ENCODE measurements around the gene FPR1.
A peak's percentile ranks its signal among the peaks of the same experiment; 100 is the strongest.
"Not testable (repeated sequence)": the region's sequence is repeated elsewhere in the genome, so short reads cannot be mapped to it uniquely, and the experiment has no call there.

FPR1 gene

GRCh38 chr19:51779703-51780102 is 28.0 kb upstream of the FPR1 start:
- no peak for DNase-seq (ENCODE audit: low read depth in 2 of 2)

- no peak for DNase-seq (ENCODE audit: low read depth in 2 of 2)
Measured at GRCh38 chr19:51779181-51779580, 27.5 kb upstream of the FPR1 start.

GRCh38 chr19:51777570-51778462 is 26.1 kb upstream of the FPR1 start:
- peak; percentile 21 to 32 for DNase-seq (ENCODE audit: low read depth in 2 of 2)

DNA sequence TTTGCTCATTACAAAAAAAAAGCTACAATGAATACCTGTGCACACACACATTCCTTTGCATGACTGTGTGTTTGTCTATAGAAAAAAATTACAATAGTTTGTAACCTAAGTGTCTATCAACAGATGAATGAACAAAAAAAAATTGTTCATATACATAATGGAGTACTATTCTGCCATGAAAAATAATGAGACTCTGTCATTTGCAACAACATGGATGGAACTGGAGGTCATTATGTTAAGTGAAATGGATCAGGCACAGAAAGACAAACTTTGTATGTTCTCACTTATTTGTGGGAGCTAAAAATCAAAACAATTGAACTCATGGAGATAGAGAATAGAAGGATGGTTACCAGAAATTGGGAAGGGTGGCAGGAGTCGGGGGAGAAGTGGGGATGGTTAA is 24.9 kb upstream of the FPR1 start:
- not testable (repeated sequence) for DNase-seq (ENCODE audit: low read depth in 2 of 2)

GRCh38 chr19:51772977-51773376 is 21.3 kb upstream of the FPR1 start:
- no peak for DNase-seq (ENCODE audit: low read depth in 2 of 2)

- no peak for DNase-seq (ENCODE audit: low read depth in 2 of 2)
Measured at GRCh38 chr19:51771376-51772130, 19.9 kb upstream of the FPR1 start.

GRCh38 chr19:51766461-51766860 is 14.8 kb upstream of the FPR1 start:
- no peak for DNase-seq (ENCODE audit: low read depth in 2 of 2)

GRCh38 chr19:51765086-51765485 is 13.4 kb upstream of the FPR1 start:
- DNase-seq (ENCODE audit: low read depth in 2 of 2): no peak

DNA sequence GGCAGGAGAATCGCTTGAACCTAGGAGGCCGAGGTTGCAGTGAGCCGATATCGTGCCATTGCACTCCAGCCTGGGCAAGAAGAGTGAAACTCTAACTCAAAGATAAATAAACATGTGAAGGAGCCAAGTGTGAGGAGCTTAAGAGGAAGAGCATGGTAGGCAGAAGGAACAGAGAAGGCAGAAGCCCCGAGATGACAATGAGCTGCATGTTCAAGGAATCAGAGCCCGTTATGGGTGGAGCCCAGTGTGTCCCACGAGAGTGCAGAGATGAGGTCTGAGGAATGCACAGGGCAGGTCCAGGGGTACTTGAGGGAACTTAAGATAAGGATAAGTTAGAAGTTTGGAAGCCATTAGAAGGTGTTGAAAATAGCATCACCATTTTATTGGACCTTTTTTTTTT is 10.0 kb upstream of the FPR1 start:
- no peak for DNase-seq (ENCODE audit: low read depth in 2 of 2)

DNA sequence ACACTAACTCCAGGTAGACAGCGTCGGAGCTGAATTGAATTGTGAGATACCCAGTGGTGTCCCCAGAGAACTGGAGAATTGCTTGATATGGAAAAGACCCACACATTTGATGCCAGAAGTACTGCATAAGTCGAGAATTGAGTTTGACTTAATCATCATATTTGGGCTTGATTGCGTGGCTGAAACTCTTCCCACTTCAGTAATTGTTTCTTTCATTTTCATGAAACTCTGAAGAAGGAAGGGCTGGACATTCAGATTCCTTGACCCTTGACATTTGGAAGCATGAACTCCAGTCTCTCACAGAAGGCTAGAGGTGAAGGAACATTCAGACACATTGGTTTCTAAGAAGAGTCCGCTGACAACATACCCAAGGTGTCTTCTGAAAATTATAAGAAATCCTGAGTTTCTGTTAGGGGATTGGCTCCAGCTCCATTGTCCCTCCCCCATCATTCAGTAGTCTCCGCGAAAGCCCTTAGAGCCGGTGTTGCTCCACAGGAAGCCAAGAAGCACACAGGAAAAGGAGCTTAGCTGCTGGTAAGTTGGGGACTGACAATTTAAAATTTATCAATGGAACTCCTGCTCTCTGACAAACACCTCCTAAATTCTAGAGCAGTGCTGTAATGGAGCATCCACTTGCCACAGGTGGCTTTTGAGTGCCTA is 9.1 kb upstream of the FPR1 start, which contains the start of gene FPR2:
TSS of gene FPR2 (plus strand) at position 484 of the 660 bp plus-strand sequence. CDS start 7,479 bp downstream, outside the sequence.
- DNase-seq (ENCODE audit: low read depth in 2 of 2): no peak

GRCh38 chr19:51755571-51755970 is 3.9 kb upstream of the FPR1 start:
- DNase-seq (ENCODE audit: low read depth in 2 of 2): no peak

- no peak for DNase-seq (ENCODE audit: low read depth in 2 of 2)
Measured at GRCh38 chr19:51754770-51755169, 3.1 kb upstream of the FPR1 start.

- no peak for DNase-seq (ENCODE audit: low read depth in 2 of 2)
Measured at GRCh38 chr19:51754109-51754508, 2.4 kb upstream of the FPR1 start.

DNA sequence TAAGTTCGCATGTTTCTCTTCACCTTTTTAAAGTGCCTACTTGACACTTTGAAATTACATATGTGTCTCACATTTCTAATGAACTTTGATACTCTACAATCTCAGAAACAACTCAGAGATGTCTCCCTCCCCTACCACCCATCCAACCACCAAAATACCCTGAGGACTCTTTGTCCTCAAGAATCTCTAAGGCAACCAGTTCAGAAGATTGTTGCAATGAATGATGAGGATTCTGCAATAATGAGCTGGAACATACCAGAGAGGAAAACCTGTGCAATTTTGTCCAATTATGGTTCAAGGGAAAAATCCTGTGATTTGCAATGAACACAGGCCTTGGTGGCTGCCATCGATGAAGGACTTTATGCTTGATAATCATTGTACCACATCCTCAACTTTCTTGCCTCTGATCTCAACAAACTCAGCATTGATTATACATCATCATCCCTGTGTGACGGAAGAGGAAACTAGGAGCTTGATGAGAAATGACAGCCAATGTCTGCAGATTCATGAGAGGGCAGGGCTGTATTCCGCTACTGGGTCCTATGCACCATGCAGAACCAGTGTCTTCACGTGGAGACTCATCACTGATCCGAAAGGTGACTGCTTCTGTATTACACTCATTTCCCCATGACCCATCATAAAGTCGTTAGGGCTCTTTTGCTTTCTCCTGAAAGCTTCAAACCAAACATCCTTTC is 1.1 kb downstream of the FPR1 start:
- no peak for DNase-seq (ENCODE audit: low read depth in 2 of 2)

DNA sequence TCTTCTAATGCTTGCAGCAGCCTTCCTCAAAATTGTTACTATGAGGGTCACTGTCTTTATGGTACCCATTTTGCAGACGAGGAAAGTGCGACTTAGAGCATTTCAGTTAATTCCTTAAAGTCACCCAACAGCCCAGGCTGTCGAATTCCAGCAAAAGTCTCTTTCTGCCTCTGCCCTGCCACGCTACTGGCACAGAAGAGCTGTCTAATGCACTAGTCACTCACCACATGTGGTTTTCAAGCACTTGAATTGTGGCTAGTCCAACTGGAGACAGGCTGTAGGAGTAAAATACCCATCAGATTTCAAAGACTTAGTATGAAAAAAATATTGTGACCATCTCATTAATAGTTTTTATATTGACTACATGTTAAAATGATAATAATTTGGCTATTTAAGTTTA is 1.7 kb downstream of the FPR1 start:
- no peak for DNase-seq (ENCODE audit: low read depth in 2 of 2)

GRCh38 chr19:51746731-51747130 is 4.9 kb downstream of the FPR1 start:
- DNase-seq (ENCODE audit: low read depth in 2 of 2): no peak

GRCh38 chr19:51743405-51743804 is 8.3 kb downstream of the FPR1 start:
- no peak for DNase-seq (ENCODE audit: low read depth in 2 of 2)

GRCh38 chr19:51742789-51743188 is 8.9 kb downstream of the FPR1 start:
- DNase-seq (ENCODE audit: low read depth in 2 of 2): no peak

- DNase-seq (ENCODE audit: low read depth in 2 of 2): no peak
Measured at GRCh38 chr19:51740356-51740755, 11.3 kb downstream of the FPR1 start.

- DNase-seq (ENCODE audit: low read depth in 2 of 2): no peak
Measured at GRCh38 chr19:51739466-51740213, 12.0 kb downstream of the FPR1 start.

GRCh38 chr19:51738523-51738922 is 13.2 kb downstream of the FPR1 start:
- not testable (repeated sequence) for DNase-seq (ENCODE audit: low read depth in 2 of 2)
